ENCODE data around the gene CSAD.
A peak's percentile ranks its signal among the peaks of the same experiment; 100 is the strongest.

Gene CSAD

GRCh38 chr12:53199700-53200099, 19.0 kb upstream of the CSAD start:
- no peak overlapping the region for H3K4ac ChIP-seq (ENCODE audit: low read depth, low read length)

DNA sequence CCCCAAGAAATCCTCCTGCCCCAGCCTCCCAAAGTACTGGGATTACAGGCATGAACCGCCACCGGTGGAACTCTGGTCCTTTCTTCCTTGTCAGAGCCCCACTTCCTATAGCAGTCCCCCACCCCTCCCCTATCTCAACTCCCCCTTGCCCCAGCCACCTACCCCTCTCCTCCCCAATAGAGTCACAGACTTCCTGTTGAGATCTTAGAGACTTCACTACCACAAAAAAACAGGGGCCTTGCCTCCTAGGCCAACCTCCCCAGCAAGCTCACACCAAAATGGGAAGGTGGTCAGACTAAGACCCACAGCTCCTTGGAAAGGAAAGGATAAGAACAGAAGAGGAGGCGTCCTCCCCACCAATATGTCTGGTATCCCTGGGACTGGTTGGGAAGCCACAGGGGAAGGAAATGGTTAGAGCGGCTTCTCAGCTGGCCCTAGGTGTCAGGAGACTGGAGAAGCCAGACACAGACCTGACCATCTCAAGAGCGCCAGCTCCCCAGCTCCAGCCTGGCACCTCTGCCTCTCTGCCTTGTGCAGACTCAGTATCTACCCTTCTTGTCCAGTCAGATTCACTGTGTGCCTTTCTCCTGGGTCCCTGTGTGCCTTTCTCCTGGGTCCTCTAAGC, 17.9 kb upstream of the CSAD start:
- H3K23ac ChIP-seq (ENCODE audit: low read length): no peak overlapping the region
- WGBS (ENCODE audit: extremely low coverage, insufficient coverage, insufficient read length): no CpG with 5 or more reads among the region's 5 CpGs
- no peak overlapping the region for H4K8ac ChIP-seq (ENCODE audit: low read depth, low read length)
- no peak overlapping the region for H3K4ac ChIP-seq (ENCODE audit: low read depth, low read length)
- DNase-seq: no peak
- peaks cover 3% of the 10 kb centered on the region for H3K27me3 ChIP-seq (ENCODE audit: insufficient read depth, low read length)
- no peak overlapping the region for H3K18ac ChIP-seq (ENCODE audit: low read length)
- H3K9ac ChIP-seq (ENCODE audit: low read length): no peak overlapping the region
- H3K9me3 ChIP-seq (ENCODE audit: insufficient read depth, low read depth, low read length): no peaks in the 10 kb centered on the region
- peaks cover 0 to 2% of the 10 kb centered on the region in 2 experiments for H3K4me1 ChIP-seq (ENCODE audit: control insufficient read depth in 1 of 2, insufficient read depth in 2 of 2, low read length in 2 of 2)
- H2AFZ ChIP-seq (ENCODE audit: insufficient read depth, low read length, poor library complexity): no peak overlapping the region
- no peak overlapping the region for H4K91ac ChIP-seq (ENCODE audit: low read depth, low read length)
- H2BK5ac ChIP-seq (ENCODE audit: low read depth, low read length, poor library complexity): no peak overlapping the region
- no peaks in the 10 kb centered on the region for H3K79me1 ChIP-seq (ENCODE audit: low read length)
- no peak overlapping the region for H2AK5ac ChIP-seq (ENCODE audit: low read length)
- no peak overlapping the region for H3K4me2 ChIP-seq (ENCODE audit: low read length)
- H3K14ac ChIP-seq (ENCODE audit: low read length): no peak overlapping the region
- no peaks in the 10 kb centered on the region for H3K79me2 ChIP-seq (ENCODE audit: control insufficient read depth, insufficient read depth, low read length, poor library complexity)
- H2BK120ac ChIP-seq (ENCODE audit: insufficient read depth, low read length, poor library complexity): no peak overlapping the region
- H3K4me3 ChIP-seq (ENCODE audit: low read depth, low read length): no peak overlapping the region
- H4K12ac ChIP-seq (ENCODE audit: low read depth, low read length): no peak overlapping the region
- H3K27ac ChIP-seq (ENCODE audit: low read depth, low read length): no peak overlapping the region
- H3K36me3 ChIP-seq (ENCODE audit: control insufficient read depth in 1 of 2, insufficient read depth in 2 of 2, low read length in 2 of 2): no peaks in the 10 kb centered on the region
- H2BK12ac ChIP-seq (ENCODE audit: low read length): no peak overlapping the region

More at GRCh38 chr12:53199700-53200099, 19.0 kb upstream of the CSAD start:
- peaks cover 0 to 2% of the 10 kb centered on the region in 2 experiments for H3K4me1 ChIP-seq (ENCODE audit: control insufficient read depth in 1 of 2, insufficient read depth in 2 of 2, low read length in 2 of 2)
- no peak overlapping the region for H3K4me3 ChIP-seq (ENCODE audit: low read depth, low read length)
- no peaks in the 10 kb centered on the region for H3K79me1 ChIP-seq (ENCODE audit: low read length)
- H3K27ac ChIP-seq (ENCODE audit: low read depth, low read length): no peak overlapping the region
- H3K36me3 ChIP-seq (ENCODE audit: control insufficient read depth in 1 of 2, insufficient read depth in 2 of 2, low read length in 2 of 2): no peaks in the 10 kb centered on the region
- no peak overlapping the region for H2BK12ac ChIP-seq (ENCODE audit: low read length)
- no peaks in the 10 kb centered on the region for H3K9me3 ChIP-seq (ENCODE audit: insufficient read depth, low read depth, low read length)
- no peak overlapping the region for H4K12ac ChIP-seq (ENCODE audit: low read depth, low read length)
- no peak overlapping the region for H3K4me2 ChIP-seq (ENCODE audit: low read length)
- no peak overlapping the region for H3K23ac ChIP-seq (ENCODE audit: low read length)
- H3K27me3 ChIP-seq (ENCODE audit: insufficient read depth, low read length): peaks cover 3% of the 10 kb centered on the region
- H3K79me2 ChIP-seq (ENCODE audit: control insufficient read depth, insufficient read depth, low read length, poor library complexity): no peaks in the 10 kb centered on the region
- no peak overlapping the region for H2AK5ac ChIP-seq (ENCODE audit: low read length)
- no peak for DNase-seq
- H3K18ac ChIP-seq (ENCODE audit: low read length): no peak overlapping the region
- H2BK120ac ChIP-seq (ENCODE audit: insufficient read depth, low read length, poor library complexity): no peak overlapping the region
- H4K8ac ChIP-seq (ENCODE audit: low read depth, low read length): no peak overlapping the region
- H3K14ac ChIP-seq (ENCODE audit: low read length): no peak overlapping the region
- H2BK5ac ChIP-seq (ENCODE audit: low read depth, low read length, poor library complexity): no peak overlapping the region
- no CpG with 5 or more reads among the region's 3 CpGs for WGBS (ENCODE audit: extremely low coverage, insufficient coverage, insufficient read length)
- H4K91ac ChIP-seq (ENCODE audit: low read depth, low read length): no peak overlapping the region
- no peak overlapping the region for H2AFZ ChIP-seq (ENCODE audit: insufficient read depth, low read length, poor library complexity)
- H3K9ac ChIP-seq (ENCODE audit: low read length): no peak overlapping the region

GRCh38 chr12:53197011-53197640, 16.4 kb upstream of the CSAD start:
- no CpG with 5 or more reads among the region's 19 CpGs for WGBS (ENCODE audit: extremely low coverage, insufficient coverage, insufficient read length)
- no peak overlapping the region for H3K27ac ChIP-seq (ENCODE audit: low read depth, low read length)

DNA sequence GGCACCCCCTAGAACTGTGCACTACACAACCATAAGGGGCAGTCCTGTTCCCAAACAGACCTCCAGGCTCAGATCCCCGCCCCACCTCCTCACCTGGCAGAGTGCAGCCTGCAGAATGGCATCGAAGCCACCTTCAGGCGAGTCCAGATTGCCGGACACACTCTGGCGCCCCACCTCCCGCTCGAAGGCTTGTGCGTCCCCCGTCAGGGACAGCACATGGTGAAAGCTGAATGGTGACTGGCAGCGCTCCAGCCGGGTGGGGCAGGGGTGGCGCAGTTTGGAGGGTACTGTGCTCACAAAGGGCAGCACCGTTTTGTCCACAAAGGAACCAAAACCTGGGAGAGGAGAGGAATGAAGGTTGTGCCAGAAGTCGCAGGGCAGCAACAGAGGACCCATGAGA, 15.8 kb upstream of the CSAD start:
- Histone ChIP-seq H3K14ac (ENCODE audit: low read length) (no peak overlapping the region), H3K18ac (ENCODE audit: low read length) (no peak overlapping the region), H3K79me1 (ENCODE audit: low read length) (no peaks in the 10 kb centered on the region), H4K12ac (ENCODE audit: low read depth, low read length) (no peak overlapping the region), H3K27me3 (ENCODE audit: insufficient read depth, low read length) (peaks cover 3% of the 10 kb centered on the region), H3K4me3 (ENCODE audit: low read depth, low read length) (no peak overlapping the region), H3K9ac (ENCODE audit: low read length) (no peak overlapping the region), H3K4ac (ENCODE audit: low read depth, low read length) (no peak overlapping the region), H2BK5ac (ENCODE audit: low read depth, low read length, poor library complexity) (no peak overlapping the region), H3K9me3 (ENCODE audit: insufficient read depth, low read depth, low read length) (no peaks in the 10 kb centered on the region), H4K8ac (ENCODE audit: low read depth, low read length) (no peak overlapping the region), H3K4me2 (ENCODE audit: low read length) (no peak overlapping the region), H3K4me1 (ENCODE audit: control insufficient read depth in 1 of 2, insufficient read depth in 2 of 2, low read length in 2 of 2) (peaks cover 0 to 2% of the 10 kb centered on the region in 2 experiments), H2AK5ac (ENCODE audit: low read length) (no peak overlapping the region), H3K79me2 (ENCODE audit: control insufficient read depth, insufficient read depth, low read length, poor library complexity) (no peaks in the 10 kb centered on the region), H2AFZ (ENCODE audit: insufficient read depth, low read length, poor library complexity) (no peak overlapping the region), H3K27ac (ENCODE audit: low read depth, low read length) (no peak overlapping the region), H2BK12ac (ENCODE audit: low read length) (no peak overlapping the region), H4K91ac (ENCODE audit: low read depth, low read length) (no peak overlapping the region), H3K23ac (ENCODE audit: low read length) (no peak overlapping the region), H2BK120ac (ENCODE audit: insufficient read depth, low read length, poor library complexity) (no peak overlapping the region), H3K36me3 (ENCODE audit: control insufficient read depth in 1 of 2, insufficient read depth in 2 of 2, low read length in 2 of 2) (peaks cover 0 to 2% of the 10 kb centered on the region in 2 experiments)
- no peak for DNase-seq
- WGBS (ENCODE audit: extremely low coverage, insufficient coverage, insufficient read length): no CpG with 5 or more reads among the region's 14 CpGs

More at GRCh38 chr12:53197011-53197640, 16.4 kb upstream of the CSAD start:
- peaks cover 3% of the 10 kb centered on the region for H3K27me3 ChIP-seq (ENCODE audit: insufficient read depth, low read length)
- no peak overlapping the region for H3K18ac ChIP-seq (ENCODE audit: low read length)
- H3K9ac ChIP-seq (ENCODE audit: low read length): no peak overlapping the region
- no peak overlapping the region for H3K14ac ChIP-seq (ENCODE audit: low read length)
- no peak overlapping the region for H2BK12ac ChIP-seq (ENCODE audit: low read length)
- H2AFZ ChIP-seq (ENCODE audit: insufficient read depth, low read length, poor library complexity): no peak overlapping the region
- no peak overlapping the region for H4K8ac ChIP-seq (ENCODE audit: low read depth, low read length)
- H3K36me3 ChIP-seq (ENCODE audit: control insufficient read depth in 1 of 2, insufficient read depth in 2 of 2, low read length in 2 of 2): no peaks in the 10 kb centered on the region
- H3K4ac ChIP-seq (ENCODE audit: low read depth, low read length): no peak overlapping the region
- no peaks in the 10 kb centered on the region for H3K79me2 ChIP-seq (ENCODE audit: control insufficient read depth, insufficient read depth, low read length, poor library complexity)
- H3K79me1 ChIP-seq (ENCODE audit: low read length): no peaks in the 10 kb centered on the region
- no peak overlapping the region for H2BK5ac ChIP-seq (ENCODE audit: low read depth, low read length, poor library complexity)
- no peaks in the 10 kb centered on the region for H3K9me3 ChIP-seq (ENCODE audit: insufficient read depth, low read depth, low read length)
- peak overlapping the region; percentile 41 for H3K4me2 ChIP-seq (ENCODE audit: low read length)
- H3K4me1 ChIP-seq (ENCODE audit: control insufficient read depth in 1 of 2, insufficient read depth in 2 of 2, low read length in 2 of 2): peaks cover 0 to 2% of the 10 kb centered on the region in 2 experiments
- no peak for DNase-seq
- no peak overlapping the region for H4K91ac ChIP-seq (ENCODE audit: low read depth, low read length)
- no peak overlapping the region for H2BK120ac ChIP-seq (ENCODE audit: insufficient read depth, low read length, poor library complexity)
- no peak overlapping the region for H2AK5ac ChIP-seq (ENCODE audit: low read length)
- no peak overlapping the region for H3K23ac ChIP-seq (ENCODE audit: low read length)
- H3K4me3 ChIP-seq (ENCODE audit: low read depth, low read length): no peak overlapping the region
- no peak overlapping the region for H4K12ac ChIP-seq (ENCODE audit: low read depth, low read length)
